RPMI7951 (cell line): Measurements from ENCODE around the gene LARGE1. TPM values are rescaled to one million over a fixed set of nuclear protein-coding genes. Genes with fewer than 3 reads are reported as not detected.

Source experiments
- DNase-seq: peaks from one replicate; pipeline ENCODE4 v3.0.0-alpha.2; 2012; ENCODE audit warnings: low read depth
- total RNA-seq: library from RNA; depleted of rRNA; stranded (reverse); fragments of >200 nt; shearing (Covaris generic); gene quantifications from 2 replicates; pipeline ENCODE4 v1.2.3, GENCODE V29; 2014

Gene LARGE1
- total RNA-seq, 1 experiment from 2014 or later: 3.0 TPM

DNA sequence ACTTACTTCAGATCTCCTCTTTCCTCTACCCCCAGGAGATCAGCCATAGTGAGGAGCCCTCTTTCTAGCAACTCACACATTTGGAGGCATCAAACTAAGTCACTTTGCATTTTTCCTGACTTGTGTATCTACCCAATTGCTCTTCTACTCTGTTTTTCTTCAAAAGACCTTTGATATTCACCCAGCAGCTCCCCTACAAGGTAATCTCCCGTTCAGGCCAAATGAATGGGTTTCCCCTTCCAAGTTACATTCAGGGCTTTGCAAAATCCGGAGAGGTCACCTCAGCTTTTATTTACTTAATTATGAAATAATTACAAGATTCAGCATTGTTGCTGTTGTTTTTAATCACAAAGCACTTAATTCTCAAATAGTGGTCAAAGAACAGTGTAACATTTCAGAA is 6.1 kb downstream of the LARGE1 start:
- no peak for DNase-seq

DNA sequence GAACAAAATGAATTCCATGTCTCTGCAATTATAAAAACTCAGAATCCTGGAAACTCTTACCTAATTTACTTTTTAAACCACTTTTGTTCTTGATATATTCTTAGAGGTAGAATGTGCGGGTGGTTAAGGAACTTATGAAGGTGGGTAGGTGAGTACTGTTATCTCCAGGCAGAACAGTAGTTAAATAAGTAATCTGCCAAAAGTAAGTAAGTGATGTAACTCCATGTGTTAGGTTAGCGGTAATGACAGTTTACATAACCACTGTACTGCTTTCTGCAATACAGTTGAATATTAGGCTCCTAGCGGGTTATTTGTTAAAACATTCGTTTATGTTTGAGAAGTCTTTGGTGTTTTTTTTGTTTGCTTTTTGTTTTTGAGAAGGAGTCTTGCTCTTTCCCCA is 7.1 kb downstream of the LARGE1 start:
- DNase-seq: no peak

DNA sequence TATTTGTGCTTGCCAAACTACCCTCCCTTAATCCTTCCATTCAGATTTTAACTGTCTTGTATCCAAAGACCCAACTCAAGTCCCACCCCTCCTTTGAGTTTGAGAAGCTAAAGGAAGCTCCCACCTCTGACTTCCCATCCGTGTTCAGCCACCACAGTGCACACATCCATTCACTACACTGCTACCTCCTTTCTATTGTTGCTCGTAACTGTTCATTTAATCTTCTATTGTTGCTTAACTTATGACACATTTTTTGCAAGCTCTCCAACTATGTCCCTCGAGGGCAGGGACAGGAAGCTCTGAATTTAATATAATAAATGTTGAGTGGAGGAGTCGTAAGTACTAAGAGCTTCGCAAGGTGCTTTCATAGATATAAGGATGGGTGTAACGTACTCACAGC is 10.4 kb downstream of the LARGE1 start:
- DNase-seq: no peak

DNA sequence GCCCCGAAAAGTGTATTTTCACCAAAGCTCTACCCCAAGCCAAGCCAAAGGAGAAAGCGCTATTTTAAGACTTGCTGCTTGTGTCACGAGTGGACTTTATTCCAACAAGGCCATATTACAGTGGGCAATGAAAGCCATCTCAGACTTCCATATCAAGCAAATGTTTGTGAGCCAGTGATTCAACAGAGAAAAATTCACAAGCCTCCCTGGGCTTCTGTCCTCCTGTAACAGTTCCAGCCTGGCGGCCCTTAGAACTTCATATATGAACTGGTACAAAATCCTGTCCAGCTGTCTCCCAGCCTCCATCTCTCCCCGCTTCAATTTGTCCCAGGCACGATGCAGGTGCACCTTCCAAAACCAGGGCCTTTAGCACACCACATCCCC is 11.2 kb downstream of the LARGE1 start:
- no peak for DNase-seq

DNA sequence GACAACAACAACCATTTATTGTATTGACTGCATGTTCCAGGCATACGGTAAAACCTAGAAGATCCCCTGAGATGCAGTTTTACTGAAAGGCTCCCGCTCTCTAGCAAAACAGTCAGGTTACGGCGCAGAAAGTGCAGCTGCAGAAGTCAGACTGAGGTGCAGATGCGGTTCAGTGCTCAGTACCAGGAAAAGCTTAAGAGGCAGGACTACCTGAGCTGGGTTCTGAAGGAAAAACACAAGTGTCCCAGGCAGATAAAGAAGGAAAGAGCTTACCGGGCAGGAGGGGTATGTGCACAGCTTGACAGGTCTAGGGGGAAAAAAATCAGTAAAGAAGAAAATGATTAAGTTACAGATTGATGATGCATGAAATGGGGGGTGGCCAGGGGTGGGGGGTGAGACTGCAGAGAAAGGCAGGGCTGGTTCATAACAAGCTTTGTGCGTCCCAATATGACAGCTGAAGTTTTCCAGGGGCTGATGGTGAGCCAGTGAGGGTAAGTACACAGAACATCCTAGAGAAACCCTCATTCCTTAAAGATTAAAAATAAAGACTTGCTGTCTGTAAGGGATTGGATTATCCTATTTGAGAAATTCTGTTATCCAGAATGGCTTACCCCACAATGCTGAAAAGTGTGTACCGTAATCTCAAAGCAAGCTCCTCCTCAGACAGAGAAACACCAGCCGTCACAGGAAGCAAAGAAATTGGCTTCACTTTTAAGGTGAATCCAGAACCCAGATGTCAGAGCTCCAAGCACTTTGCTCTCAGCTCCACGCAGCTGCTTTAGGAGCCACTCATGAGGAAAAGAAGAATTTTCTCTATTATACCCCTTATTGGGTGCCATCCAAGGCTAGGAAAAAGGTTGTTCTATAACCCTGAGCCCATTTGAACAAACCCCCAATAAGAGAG is 11.9 kb downstream of the LARGE1 start:
- no peak for DNase-seq

DNA sequence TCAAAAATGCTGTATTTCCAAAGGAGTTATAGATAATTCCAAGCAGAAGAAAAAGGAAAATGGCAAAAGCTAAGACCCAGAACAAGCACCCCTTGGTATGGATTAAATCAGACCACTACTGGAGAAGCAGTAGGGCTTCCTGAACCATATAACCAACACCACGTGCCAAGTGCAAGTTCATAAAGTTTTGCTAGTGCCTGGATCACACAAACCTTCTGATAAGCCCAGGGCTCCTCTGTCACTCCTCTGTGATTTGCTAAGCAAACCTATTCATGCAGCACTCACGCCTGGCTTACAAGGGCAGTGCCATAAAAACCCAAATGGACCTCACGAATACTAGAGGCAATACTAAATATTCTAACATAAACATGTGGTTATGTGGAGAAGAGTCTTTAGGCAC is 13.3 kb downstream of the LARGE1 start:
- no peak for DNase-seq

DNA sequence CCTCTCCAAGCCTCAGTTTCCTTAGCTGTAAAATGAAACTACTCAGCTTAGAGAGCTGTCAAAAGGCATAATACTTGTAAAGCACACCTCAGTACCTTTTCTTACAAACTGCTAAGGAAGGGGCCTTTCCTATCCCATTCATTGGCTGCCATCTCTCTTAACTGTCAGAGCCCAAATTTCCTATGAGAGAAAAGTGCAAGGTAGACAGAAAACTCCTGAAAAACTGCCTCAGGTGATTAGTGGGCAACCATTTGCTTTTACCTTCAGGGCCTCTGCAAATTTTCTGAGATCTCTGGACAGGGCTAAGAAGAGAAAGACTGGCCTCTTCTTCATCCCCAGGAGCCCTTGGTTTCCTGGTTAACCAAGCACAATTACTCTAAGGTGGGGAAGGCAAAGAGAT is 13.8 kb downstream of the LARGE1 start:
- DNase-seq: no peak

DNA sequence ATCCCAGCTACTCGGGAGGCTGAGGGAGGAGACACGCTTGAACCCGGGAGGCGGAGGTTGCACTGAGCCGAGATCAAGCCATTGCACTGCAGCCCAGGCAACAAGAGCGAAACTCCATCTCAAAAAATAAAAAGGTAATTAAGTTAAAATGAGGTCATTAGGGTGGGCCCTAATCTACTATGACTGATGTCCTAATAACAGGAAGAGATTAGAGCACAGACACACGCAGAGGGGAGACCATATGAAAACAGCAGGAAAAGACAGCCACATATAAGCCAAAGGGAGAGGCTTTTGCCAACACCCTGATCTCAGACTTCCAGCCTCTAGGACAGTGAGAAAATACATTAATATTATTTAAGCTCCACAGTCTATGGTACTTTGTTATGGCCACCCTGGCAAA is 17.3 kb downstream of the LARGE1 start:
- no peak for DNase-seq

DNA sequence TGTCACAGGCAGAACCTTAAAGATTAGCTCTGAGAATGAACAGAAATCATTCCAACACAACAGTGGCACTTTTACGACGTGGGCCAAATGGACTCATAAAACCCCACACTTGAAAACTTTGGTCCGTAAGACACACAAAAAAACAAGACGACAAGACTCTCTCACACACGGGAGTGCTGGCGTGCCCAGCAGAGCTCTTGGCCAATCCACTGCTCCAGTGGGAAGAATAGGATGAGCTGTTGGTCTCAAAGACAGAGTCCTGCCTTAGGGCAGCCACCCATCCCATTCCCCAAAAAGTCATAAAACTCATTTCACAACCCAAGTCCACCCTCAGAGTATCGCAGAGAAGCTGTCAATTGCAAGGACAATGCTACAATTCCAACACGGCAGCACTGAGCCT is 18.2 kb downstream of the LARGE1 start:
- no peak for DNase-seq

DNA sequence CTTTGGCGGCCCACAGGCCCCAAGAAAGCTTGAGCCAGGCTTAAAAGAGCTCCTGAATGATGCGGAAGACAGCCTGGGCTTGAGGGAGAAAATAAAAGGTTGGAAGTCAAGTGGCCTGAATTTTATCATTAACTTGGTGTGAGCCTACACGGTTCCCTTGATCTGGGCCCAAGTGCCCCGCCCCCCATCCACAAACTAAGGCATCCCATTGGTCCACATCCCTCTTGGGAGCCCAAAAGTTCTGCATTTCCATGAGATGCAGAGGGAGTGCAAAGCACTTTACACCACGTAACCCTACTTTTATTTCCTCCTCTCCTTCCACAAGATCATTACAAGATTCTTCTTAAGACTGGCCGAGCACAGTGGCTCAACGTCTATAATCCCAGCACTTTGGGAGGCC is 22.2 kb downstream of the LARGE1 start:
- no peak for DNase-seq

DNA sequence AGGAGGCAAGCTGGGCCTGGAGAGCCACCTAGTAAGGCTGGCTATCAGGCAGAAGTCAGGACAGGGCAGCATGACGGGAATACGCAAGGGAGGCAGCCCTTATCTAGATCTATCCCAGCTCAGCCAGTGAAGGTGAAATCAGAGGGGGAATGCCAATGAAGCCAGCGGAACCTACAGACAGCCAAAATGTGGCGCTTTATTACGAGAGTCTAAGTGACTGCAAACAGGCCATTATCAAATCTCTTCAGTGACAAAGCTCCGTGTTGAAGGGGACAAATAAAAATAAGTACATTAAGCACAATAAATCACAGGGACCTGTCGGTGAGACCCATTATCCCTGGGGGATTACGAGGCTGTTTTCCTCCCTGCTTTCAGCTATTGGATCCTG is 22.8 kb downstream of the LARGE1 start:
- no peak for DNase-seq

DNA sequence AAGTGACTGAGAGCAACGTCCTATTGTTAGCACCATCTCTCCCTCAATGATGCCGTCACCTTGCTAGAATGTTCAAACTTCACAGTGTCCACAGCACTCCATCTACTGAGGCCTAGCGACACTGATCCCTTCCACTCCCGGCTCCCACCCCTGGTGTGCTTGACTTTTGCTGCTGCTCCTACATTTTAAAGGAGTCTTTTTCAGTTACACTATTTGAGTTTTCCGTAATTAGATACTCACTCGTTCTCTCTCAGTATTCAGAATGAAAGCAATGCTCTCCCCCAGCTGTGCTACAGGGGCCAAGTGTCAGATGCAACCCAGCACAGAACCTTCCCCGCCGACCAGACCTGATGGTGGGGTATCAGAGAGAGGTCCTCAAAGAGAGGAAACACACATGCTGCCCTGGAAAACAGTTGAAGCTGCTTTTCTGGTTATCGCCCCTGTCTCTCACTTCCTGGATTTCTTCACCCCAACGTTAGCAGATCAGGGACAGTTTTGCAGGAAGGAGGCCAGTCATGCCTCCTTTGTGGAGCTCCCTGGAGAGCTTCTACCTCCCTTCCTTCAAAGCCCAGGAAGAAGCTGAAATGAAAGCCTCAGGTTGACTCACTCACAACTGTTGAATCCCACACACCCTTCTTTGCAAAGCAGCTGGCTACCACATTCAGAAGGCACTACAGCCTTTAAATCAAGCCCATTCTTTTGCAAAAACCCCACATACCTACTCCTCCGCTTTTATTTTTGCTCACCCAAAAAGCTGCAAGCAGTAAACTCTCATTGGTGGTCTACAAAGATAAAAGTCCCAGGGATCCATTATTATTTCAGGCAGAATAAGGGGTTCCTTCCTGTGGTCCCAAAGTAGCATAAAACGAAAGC is 23.5 kb downstream of the LARGE1 start:
- no peak for DNase-seq

DNA sequence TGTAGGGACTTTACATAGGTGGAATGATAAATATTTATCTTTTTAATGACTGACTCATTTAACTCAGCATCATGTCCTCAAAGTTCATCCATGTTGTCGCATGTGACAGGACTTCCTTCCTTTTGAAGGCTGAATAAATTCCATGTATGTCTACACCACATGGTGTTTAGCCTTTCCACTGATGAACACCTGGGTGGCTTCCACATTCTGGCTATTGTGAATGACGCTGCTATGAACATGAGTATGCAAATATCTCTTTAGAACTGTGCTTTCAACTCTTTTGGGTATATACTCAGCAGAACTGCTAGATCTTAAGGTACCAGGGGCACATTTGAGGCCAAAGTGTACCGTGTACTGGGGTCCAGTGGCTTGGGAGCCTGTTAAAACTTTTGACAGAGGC is 24.1 kb downstream of the LARGE1 start:
- DNase-seq: no peak

DNA sequence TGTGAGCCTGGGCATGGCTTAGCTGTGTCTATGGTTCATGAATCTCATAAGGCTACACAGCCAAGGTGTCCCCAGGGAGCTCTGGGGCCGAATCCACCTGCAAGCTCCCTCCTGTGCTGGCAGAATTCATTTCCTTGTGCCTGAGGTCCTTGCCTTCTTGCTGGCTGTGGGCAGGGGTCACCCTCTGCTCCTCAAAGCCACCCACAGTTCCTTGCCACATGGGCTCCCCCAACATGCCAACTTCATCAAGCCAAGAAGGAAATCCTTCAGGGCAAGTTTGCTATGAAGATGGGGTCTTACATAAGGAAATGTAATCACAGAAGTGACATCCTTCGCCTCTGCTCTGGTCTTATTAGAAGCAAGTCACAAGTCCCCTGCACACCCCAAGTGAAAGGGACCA is 24.8 kb downstream of the LARGE1 start:
- DNase-seq: no peak

DNA sequence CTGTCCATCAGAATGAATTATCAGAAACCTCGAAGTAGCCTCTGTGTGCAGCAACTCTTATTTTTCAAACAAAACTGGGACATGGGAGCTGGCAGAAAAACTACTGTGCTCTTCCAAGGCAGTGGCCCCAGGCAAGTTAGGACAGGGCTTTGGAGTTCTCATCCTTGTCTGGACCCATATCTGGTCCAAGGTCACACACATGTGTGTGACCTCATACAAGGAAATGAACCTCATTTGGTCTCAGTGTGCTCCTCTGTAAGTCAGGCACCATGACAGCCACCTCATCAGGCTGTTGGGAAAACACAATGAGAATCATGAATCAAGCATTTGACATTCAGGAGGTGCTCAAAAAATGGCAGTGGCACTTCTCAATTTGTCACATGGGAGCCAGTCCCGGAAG is 25.8 kb downstream of the LARGE1 start:
- DNase-seq: no peak

DNA sequence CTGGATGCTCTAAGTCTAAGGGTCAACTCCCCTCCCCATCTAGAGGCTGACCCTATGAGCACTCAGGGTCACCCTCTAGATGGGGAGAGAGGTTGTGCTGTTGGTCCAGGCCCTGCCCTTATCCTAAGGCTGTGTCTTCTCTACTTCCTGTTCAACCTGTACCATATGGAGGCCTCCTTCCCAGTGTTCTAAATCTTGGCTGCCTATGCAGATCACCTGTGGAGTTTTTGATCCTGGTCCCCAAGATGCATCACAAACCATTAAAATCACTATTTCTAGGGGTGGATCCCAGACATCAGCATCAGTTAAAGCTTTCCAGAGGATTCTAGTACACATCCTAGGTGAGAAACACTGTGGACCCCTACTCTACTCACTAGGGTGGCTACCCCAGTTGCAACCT is 26.2 kb downstream of the LARGE1 start:
- no peak for DNase-seq

DNA sequence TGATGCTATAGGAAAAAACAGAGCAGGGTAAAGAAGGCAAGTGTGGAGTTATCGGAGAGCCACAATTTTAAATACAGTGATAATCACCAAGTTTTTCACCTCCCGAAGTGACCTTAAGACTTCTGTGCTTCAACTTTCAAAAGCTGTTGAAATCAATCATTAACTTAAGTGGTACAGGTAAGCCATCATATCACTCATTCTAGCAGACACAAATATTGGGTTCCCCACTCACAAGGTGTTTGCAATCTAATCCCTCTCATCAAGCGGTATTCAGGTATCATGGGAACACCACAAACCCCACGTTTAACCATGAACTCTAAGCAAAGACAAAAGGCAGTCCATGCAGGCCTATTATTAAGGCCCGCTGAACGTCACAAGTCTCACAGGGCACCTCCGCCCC is 26.8 kb downstream of the LARGE1 start:
- DNase-seq: no peak

DNA sequence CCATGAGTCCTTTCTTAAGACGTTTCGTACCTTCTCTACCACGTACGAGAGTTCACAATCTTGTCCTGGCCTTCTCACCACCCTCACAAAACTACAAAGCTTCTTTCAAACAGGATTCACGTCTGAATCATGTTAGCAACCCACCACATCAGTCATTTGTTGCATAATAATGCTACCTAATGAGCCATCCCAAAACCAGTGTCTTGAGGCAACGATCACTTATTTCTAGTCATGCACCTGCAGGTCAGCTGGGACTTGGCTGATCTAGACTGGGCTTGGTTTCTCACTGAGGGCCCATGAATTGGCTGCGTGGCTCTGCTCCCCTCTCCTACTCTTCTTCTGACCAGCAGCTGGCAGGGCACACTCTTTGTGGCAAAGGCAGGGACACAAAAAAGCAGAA is 28.3 kb downstream of the LARGE1 start:
- DNase-seq: no peak

DNA sequence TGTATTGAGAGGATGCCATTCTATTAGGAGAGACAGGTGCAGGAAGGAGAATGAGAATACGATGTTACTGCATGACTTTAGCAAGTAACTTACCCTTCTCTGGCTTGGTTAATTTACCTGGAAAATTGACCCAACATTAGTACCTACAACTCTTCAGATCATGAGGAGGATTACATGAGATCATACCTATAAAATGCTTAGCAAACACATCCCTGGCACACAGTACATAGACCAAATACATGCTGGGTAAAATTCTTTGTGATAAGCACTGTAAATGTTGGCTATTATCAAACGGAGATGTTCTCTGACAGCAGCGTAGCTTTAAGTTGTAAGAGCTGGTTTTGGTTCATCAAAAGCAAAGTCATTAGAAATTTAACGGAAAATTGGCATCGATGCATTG is 28.8 kb downstream of the LARGE1 start:
- no peak for DNase-seq

DNA sequence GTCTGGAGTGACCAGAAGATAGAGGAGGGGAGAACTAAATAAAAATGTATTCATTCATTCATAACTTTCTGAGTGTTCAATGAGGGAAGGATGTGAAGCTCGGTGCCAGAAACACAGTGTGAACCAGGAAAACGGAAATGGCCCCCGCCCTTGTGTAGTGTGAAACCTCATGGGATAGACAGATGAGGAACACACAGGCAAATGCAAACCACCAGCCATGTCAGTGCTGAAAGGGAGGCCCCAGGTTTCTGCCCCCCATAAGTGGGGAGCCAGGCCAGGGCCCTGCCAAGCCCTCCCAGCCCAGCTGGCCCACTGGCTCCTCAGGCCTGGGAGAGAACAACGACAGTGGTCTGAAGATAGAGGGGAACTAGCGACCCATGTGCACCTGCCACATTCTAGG is 30.5 kb downstream of the LARGE1 start:
- no peak for DNase-seq

DNA sequence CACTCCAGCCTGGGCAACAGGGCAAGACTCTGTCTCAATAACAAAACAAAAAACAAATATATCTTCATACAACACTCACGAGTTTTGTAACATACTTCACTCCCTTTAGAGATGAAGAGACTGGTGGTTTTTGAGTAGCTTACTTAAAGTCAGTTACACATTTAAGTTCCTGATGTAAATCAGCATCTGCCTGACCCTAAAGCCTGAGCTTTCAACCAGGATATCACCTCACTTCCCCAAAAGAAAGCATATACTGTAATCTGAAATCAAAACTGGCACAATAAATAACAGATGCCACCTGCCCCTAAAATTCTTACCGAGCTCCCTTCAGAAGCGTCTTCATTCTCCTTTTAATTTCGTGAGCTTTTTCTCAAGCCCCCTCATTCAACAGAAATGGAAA is 31.5 kb downstream of the LARGE1 start:
- no peak for DNase-seq

DNA sequence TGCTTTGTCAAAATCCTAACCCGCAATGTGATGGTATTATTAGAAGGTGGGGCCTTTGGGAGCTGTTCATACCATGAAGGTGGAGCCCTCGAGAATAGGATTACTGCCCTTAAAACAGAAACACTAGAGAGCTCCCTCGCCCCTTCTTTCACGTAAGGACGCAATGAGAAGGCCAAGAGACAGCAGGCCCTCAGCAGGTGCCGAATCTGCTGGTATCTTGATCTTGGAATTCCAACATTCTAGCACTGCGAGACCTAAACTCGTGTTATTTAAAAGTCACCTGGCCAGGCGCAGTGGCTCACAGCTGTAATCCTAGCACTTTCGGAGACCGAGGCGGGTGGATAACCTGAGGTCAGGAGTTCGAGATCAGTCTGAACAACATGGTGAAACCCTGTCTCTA is 33.1 kb downstream of the LARGE1 start:
- DNase-seq: no peak

DNA sequence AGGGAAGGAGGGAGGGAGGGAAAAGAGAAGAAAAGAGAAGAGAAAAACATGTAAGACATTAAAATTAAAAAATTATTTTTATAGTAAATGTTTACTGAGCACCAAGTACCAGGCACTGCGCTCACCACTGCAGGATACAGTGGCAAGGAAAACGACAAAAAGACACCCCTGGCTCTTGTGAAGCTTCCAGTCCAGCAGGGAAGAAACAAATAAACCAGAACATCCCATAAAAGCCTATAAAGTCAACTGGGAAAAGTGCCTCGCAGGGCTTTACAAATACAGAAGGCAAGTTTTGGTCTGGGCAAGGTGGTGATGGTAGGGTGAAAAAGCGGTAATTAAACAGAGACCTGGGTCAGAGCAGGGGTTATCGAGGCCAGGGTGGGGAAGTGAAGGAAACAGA is 33.6 kb downstream of the LARGE1 start:
- no peak for DNase-seq
